ENCODE data around the gene CCDC154. TPM values are rescaled to one million over a fixed set of nuclear protein-coding genes. Genes with fewer than 3 reads are reported as not detected.

CCDC154 gene
- total and polyA plus RNA-seq, 5 donors, result 0.39 to 1.8 (median 0.57) TPM

DNA sequence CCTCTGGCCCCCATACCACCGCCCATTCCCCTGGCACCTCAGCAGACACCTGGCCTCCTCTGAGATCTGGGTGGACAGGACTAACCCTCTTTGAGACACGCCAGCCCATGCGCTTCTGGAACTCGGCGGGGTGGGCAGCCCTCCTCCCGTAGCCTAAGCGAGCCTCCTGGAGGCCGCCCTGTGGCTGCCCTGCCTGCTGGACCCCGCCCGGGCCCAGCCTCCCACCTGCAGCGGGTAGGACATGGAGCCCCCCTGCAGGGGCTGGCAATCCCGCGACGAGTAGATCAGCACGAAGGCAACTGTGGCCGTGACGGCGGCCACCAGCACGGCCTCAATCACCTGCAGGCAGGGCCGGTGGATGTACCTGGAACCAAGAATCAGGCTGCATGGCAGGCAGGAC, 8.2 kb upstream of the CCDC154 start:
- ATAC-seq, result no peak
- no peaks in the 10 kb centered on the region for H3K4me1 ChIP-seq (ENCODE audit: control insufficient read depth, insufficient read depth, low read length)
- WGBS, result 95% methylated on average over 20 of the region's 20 CpGs
- H3K4me3 ChIP-seq (ENCODE audit: low read length), result no peak overlapping the region
- intact Hi-C loops (cut with DNase I), result no loop called here
- H3K27me3 ChIP-seq (ENCODE audit: control insufficient read depth, insufficient read depth), result no peaks in the 10 kb centered on the region
- H3K27ac ChIP-seq (ENCODE audit: low read length), result no peak overlapping the region
- DNase-seq, result no peak
- no peaks in the 10 kb centered on the region for H3K9me3 ChIP-seq (ENCODE audit: control insufficient read depth, low read length)

DNA sequence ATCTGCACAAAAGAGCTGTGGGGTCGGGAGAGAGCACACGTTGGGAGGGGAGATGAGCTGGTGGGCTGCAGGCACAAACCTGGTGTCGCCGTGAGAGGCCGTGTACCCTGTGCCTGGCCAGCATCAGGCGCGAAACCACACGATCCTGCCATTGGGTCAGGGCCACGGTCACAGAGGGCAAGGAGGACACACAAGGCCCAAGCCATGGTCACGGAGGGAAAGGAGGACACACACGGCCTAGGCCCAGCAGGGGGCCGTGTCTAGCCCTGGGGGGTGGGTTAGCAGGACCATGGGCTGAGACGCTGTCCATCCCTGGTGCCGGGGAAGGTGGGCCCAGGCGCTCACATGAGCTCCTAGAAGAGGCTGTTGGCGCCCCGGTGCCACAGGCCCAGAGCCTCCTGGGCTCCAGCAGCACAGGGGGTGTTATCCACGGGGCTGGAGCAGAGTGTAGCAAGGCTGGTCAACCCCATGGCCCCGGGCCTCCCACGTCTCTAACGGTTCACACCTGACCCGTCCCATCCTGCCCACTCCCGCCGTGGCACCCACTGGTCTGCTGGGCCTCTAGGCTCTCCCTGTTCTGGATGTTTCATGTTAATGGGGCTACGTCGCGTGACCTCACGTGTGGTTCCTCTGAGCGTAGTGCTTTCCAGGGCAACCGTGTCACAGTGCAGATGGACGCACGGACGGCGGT, 7.5 kb upstream of the CCDC154 start:
- DNase-seq (no peak), ATAC-seq (no peak)
- no peaks in the 10 kb centered on the region for H3K4me1 ChIP-seq (ENCODE audit: control insufficient read depth, insufficient read depth, low read length)
- no peaks in the 10 kb centered on the region for H3K27me3 ChIP-seq (ENCODE audit: control insufficient read depth, insufficient read depth)
- intact Hi-C loops (cut with DNase I), result no loop called here
- H3K4me3 ChIP-seq (ENCODE audit: low read length), result no peak overlapping the region
- H3K9me3 ChIP-seq (ENCODE audit: control insufficient read depth, low read length), result no peaks in the 10 kb centered on the region
- WGBS, result 93% methylated on average over 34 of the region's 34 CpGs
- H3K27ac ChIP-seq (ENCODE audit: low read length), result no peak overlapping the region

DNA sequence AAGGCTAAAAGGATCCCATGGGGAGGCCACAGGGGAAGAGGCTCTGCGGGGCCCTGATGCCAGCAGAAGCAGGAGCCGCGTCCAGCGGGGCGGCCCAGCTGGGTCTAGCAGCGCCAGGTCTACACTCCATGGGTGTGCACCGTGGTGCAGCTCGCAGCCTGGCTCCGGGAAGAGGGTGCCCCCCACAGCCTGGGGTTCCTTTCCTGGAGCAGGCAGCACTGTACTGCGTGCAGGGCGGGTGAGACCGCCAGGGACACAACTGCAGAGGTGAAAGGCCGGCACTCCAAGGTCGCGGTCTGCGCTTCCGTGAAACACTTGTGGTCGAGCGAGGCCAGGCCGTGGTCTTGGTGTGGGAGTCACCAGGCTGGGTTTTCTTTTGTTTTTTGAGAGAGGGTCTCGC, 6.5 kb upstream of the CCDC154 start:
- no peak overlapping the region for H3K27ac ChIP-seq (ENCODE audit: low read length)
- H3K4me3 ChIP-seq (ENCODE audit: low read length), result no peak overlapping the region
- no peaks in the 10 kb centered on the region for H3K27me3 ChIP-seq (ENCODE audit: control insufficient read depth, insufficient read depth)
- H3K9me3 ChIP-seq (ENCODE audit: control insufficient read depth, low read length), result no peaks in the 10 kb centered on the region
- ATAC-seq, result no peak
- 95% methylated on average over 21 of the region's 21 CpGs for WGBS
- DNase-seq, result no peak
- no peaks in the 10 kb centered on the region for H3K4me1 ChIP-seq (ENCODE audit: control insufficient read depth, insufficient read depth, low read length)
- intact Hi-C loops (cut with DNase I), result no loop called here

DNA sequence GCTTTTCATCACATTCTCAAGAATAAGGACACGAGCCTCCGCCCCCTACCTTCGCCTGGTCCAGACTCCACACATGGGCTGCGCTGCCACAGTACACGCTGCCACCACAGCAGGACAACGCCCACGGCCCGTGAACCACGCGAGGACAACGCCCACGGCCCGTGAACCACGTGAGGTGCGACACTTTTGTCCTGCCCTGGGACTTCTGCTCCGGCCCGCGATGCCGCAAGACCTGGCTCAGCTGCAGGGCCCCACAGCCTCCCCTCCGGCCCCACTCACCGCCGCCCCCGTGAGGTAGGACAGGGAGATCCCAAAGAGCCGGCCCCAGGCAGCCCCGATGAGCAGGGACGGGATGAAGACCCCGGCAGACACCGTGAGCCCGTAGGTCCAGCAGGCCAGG, 5.9 kb upstream of the CCDC154 start:
- WGBS, result 92% methylated on average over 29 of the region's 29 CpGs
- H3K27me3 ChIP-seq (ENCODE audit: control insufficient read depth, insufficient read depth), result no peaks in the 10 kb centered on the region

DNA sequence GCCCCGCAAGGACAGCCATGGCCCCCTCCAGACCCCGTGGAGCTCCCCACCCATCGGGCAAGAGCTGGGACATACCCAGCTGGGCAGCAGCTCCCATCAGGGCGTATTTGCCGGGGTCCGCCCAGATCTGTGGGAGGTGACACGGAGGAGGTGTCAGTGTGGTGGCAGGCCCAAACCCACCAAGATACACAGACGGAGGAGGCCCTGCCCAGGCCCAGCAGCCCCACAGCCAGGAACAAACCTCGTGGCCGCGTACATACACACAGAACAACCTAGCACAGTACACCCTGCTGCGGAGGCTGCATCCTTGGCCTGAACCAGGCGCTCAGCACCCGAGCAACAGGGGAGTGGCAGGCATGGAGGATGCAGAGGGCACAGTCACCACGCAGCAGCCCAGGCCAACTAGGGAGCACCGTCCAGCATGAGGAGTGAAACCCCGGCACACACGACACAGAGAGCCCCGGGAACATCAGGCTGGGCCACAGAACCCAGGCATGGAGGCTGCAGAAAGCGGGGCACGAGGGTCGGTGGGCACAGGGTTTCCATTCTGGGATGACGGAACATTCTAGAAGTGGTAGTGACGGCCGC, 4.9 kb upstream of the CCDC154 start:
- no peaks in the 10 kb centered on the region for H3K27me3 ChIP-seq (ENCODE audit: control insufficient read depth, insufficient read depth)
- WGBS, result 94% methylated on average over 25 of the region's 25 CpGs
- intact Hi-C loops (cut with DNase I), result no loop called here
- no peaks in the 10 kb centered on the region for H3K4me1 ChIP-seq (ENCODE audit: control insufficient read depth, insufficient read depth, low read length)
- DNase-seq, result no peak
- no peak overlapping the region for H3K27ac ChIP-seq (ENCODE audit: low read length)
- H3K9me3 ChIP-seq (ENCODE audit: control insufficient read depth, low read length), result no peaks in the 10 kb centered on the region
- no peak for ATAC-seq
- H3K4me3 ChIP-seq (ENCODE audit: low read length), result no peak overlapping the region

More for the DNA sequence above, 5.9 kb upstream of the CCDC154 start:
- intact Hi-C loops (cut with DNase I), result no loop called here
- Histone ChIP-seq H3K4me1 (ENCODE audit: control insufficient read depth, insufficient read depth, low read length) (no peaks in the 10 kb centered on the region), H3K9me3 (ENCODE audit: control insufficient read depth, low read length) (no peaks in the 10 kb centered on the region), H3K27ac (ENCODE audit: low read length) (no peak overlapping the region), H3K4me3 (ENCODE audit: low read length) (no peak overlapping the region)
- DNase-seq (no peak), ATAC-seq (no peak)

DNA sequence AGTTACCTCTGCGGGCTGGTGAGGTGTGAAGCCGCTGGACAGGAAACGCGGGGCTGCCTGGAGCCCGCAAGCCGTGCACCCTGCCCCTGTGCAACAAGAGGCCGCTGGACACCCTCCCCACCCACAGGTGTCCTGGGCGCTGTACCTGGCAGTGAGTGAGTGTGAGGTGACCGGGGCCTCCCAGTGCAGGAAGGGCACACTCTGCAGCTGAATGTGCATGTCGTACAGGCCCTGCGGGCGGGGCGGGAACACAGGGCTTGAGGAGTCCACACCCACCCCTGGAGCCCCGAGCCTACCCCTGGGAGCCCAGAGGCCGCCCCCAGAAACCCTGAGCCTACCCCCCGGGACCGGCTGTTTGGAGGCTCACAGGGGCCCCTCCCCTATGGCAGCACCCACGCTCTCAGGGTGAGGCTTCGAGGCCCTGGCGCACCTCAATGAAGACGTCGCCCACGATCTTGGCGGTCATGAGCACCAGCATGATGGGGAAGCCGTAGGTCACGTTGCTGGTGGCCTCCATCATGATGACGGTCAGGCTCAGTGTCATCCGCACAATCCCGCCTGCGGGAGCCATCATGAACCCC, 4.3 kb upstream of the CCDC154 start:
- no peak overlapping the region for H3K4me3 ChIP-seq (ENCODE audit: low read length)
- no peak overlapping the region for H3K27ac ChIP-seq (ENCODE audit: low read length)
- ATAC-seq (no peak), DNase-seq (no peak)
- no peaks in the 10 kb centered on the region for H3K9me3 ChIP-seq (ENCODE audit: control insufficient read depth, low read length)
- intact Hi-C loops (cut with DNase I), result no loop called here
- H3K4me1 ChIP-seq (ENCODE audit: control insufficient read depth, insufficient read depth, low read length), result no peaks in the 10 kb centered on the region
- H3K27me3 ChIP-seq (ENCODE audit: control insufficient read depth, insufficient read depth), result no peaks in the 10 kb centered on the region
- 94% methylated on average over 30 of the region's 30 CpGs for WGBS

DNA sequence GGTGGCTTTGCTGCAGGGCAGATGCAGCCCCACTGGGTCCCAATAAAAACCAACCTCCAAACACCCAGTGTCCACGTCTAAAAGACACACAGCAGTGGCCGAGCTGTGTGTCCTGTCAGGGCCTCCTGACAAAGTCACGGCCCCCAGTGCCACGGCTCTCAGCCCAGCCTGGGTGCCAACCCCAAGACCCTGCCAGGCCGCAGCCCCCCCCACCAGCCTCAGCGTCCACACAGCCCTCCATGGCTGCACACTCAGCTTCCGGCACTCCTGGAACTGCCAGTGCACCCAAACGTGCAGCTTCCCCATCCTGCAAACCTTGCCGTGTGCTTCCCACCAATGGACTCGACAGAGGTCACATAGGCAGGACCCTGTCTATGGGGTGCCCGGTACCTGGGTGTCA, 3.6 kb upstream of the CCDC154 start:
- H3K4me3 ChIP-seq (ENCODE audit: low read length), result no peak overlapping the region
- H3K27ac ChIP-seq (ENCODE audit: low read length), result no peak overlapping the region
- intact Hi-C loops (cut with DNase I), result no loop called here
- H3K4me1 ChIP-seq (ENCODE audit: control insufficient read depth, insufficient read depth, low read length), result no peaks in the 10 kb centered on the region
- H3K27me3 ChIP-seq (ENCODE audit: control insufficient read depth, insufficient read depth), result no peaks in the 10 kb centered on the region
- H3K9me3 ChIP-seq (ENCODE audit: control insufficient read depth, low read length), result no peaks in the 10 kb centered on the region
- ATAC-seq (no peak), DNase-seq (no peak)
- WGBS, result 93% methylated on average over 11 of the region's 11 CpGs

DNA sequence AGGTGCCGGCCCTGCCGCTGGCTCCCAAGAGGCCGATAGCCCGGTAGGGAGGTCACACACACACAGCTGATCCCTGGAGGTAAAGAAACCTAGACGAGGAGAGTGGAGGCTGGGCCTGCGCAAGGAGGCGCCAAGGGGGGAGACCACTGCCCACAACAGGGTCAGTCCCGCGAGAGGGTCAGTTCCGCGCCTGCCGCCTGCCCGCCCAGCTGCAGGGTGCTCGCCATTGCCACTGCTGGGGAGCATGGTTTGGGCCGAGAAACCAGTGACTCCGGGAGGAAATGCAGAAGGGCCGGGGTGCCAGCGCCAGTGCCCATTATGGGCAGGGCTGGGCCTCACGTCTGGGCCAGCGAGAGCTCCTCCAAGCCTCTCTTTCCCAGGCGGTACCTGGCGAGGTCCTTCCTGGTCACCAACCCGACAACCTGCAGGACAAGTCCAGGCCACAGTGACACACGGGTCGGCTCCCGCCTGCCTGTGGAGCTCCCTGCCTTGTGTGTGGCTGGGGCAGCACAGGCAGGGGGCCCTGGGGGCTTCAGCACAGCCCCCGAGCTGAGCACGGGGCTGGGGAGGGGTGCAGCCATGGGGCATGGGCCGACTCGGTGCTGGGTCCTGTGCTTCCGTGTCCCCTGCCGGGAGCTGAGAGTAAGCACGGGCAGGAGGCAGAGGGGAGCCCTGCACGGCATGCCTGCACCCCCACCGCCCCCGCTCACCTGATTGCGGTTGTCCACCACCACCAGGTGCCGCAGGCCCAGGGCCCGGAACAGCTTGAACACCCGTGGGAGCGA, 2.1 kb upstream of the CCDC154 start:
- no peak overlapping the region for H3K4me3 ChIP-seq (ENCODE audit: low read length)
- ATAC-seq (no peak), DNase-seq (no peak)
- intact Hi-C loops (cut with DNase I), result no loop called here
- no peaks in the 10 kb centered on the region for H3K27me3 ChIP-seq (ENCODE audit: control insufficient read depth, insufficient read depth)
- no peak overlapping the region for H3K27ac ChIP-seq (ENCODE audit: low read length)
- no peaks in the 10 kb centered on the region for H3K9me3 ChIP-seq (ENCODE audit: control insufficient read depth, low read length)
- 91% methylated on average over 41 of the region's 41 CpGs for WGBS
- H3K4me1 ChIP-seq (ENCODE audit: control insufficient read depth, insufficient read depth, low read length), result no peaks in the 10 kb centered on the region

DNA sequence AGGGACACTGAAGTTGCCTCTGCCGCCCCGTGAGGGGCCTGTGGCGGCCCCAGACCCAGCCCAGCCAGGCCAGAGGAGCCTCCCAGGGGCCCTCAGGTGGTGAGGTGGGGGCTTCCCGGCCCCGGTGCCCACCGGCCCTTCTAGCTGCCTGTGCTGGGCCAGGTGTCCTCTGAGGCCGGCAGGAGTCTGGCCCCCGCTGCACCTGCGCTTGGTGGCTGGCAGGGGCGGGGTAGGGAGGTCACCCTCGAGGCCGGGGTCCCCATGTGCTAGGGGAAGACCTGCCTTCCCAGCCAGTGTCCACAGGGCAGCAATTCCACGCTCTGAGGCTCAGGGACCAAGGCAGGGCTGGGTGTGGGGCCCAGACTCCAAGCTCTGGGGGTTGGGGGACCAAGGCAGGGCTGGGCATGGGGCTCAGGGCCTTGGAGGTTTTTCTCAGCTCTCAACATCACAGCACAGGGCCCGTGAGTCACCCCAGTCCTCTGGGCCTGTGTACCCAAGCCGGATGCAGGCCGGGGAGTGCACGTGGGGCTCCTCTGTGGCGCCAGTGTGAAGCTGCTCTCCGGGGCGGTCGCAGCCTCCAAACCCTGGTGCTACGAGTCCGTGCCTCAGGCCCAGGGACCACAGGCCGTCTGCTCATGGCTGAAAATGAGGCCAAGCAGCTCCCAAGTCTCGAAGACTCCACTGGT, 1.3 kb upstream of the CCDC154 start:
- intact Hi-C loops (cut with DNase I), result no loop called here
- H3K4me3 ChIP-seq (ENCODE audit: low read length), result no peak overlapping the region
- 88% methylated on average over 25 of the region's 25 CpGs for WGBS

DNA sequence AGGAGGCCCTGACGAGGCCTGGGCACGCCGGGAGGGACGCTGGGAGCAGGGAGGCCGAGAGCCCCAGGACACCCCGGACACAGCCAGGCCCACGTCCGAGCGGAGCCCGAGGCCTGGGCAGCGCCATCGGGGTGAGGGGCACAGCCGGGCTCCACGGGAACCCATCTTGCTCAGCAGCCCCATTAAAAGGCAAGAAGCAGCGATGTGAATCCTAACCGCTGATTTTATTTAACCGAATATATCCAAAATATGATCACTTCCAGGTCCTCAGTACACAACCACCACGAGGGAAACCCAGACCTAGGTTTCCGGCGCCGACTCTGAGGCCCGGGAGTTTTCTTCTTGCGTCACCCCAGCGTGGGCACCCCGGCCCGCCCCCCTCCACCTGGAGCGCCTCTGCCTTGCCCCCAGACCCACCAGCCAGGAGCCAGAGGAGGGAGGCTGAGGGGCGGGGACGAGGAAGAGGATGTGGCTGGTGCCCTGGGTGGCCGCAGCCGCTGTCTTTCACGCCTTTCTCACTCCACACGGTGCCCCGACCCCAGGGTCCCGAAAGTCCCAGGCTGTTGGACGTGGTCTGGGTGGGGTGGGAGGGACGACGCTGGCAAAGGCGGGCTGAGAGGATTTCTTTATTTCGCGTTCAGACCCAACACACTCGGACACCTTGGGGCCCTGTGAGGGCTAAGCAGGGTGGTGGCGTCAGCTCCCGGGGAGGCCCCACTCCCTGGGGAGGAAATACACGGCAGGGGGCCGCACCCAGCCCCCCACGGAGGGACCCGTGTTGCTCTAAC, 568 bp upstream of the CCDC154 start:
- WGBS, result 86% methylated on average over 48 of the region's 48 CpGs

More for the DNA sequence above, 1.3 kb upstream of the CCDC154 start:
- no peaks in the 10 kb centered on the region for H3K4me1 ChIP-seq (ENCODE audit: control insufficient read depth, insufficient read depth, low read length)
- no peaks in the 10 kb centered on the region for H3K9me3 ChIP-seq (ENCODE audit: control insufficient read depth, low read length)
- H3K27me3 ChIP-seq (ENCODE audit: control insufficient read depth, insufficient read depth), result no peaks in the 10 kb centered on the region
- ATAC-seq (no peak), DNase-seq (no peak)
- H3K27ac ChIP-seq (ENCODE audit: low read length), result no peak overlapping the region

More for the DNA sequence above, 568 bp upstream of the CCDC154 start:
- intact Hi-C loops (cut with DNase I), result no loop called here
- no peak overlapping the region for H3K4me3 ChIP-seq (ENCODE audit: low read length)
- ATAC-seq, result no peak
- DNase-seq, result no peak
- H3K4me1 ChIP-seq (ENCODE audit: control insufficient read depth, insufficient read depth, low read length), result no peaks in the 10 kb centered on the region
- no peaks in the 10 kb centered on the region for H3K9me3 ChIP-seq (ENCODE audit: control insufficient read depth, low read length)
- no peak overlapping the region for H3K27ac ChIP-seq (ENCODE audit: low read length)
- no peaks in the 10 kb centered on the region for H3K27me3 ChIP-seq (ENCODE audit: control insufficient read depth, insufficient read depth)
